GM12878 (cell line): ENCODE data around the gene ACOT4.

Experiments used
- BACH1 ChIP-seq: fragments of 450-650 bp; IDR thresholded peaks from 2 replicates; pipeline ENCODE4 v1.6.1; 2017; ENCODE audit warnings: mild to moderate bottlenecking, borderline replicate concordance
- CHD2 ChIP-seq: IDR thresholded peaks from 2 replicates; pipeline ENCODE4 v1.6.1; 2011; ENCODE audit warnings: low read depth, low read length, improper control_type of control experiment, borderline replicate concordance
- CREB1 ChIP-seq: IDR thresholded peaks from 2 replicates; pipeline ENCODE4 v1.6.1; 2012; ENCODE audit warnings: low read depth, mild to moderate bottlenecking, inconsistent platforms
- GABPA ChIP-seq: IDR thresholded peaks from 2 replicates; pipeline ENCODE4 v1.6.1; 2014; ENCODE audit warnings: antibody characterized with exemption, low read depth, mild to moderate bottlenecking, inconsistent platforms
- NR2C2 ChIP-seq: IDR thresholded peaks from 2 replicates; pipeline ENCODE4 v1.6.1; 2011; ENCODE audit warnings: borderline replicate concordance, low read depth; ENCODE audit not compliant: control insufficient read depth, insufficient read length
- RFX5 ChIP-seq: IDR thresholded peaks from 2 replicates; pipeline ENCODE4 v1.6.1; 2011; ENCODE audit warnings: low read depth, low read length, improper control_type of control experiment
- SRF ChIP-seq, 2 experiments: IDR thresholded peaks; 2 replicates each; pipeline ENCODE4 v1.6.1; 2011; ENCODE audit warnings: low read depth in 2 of 2, low read length in 2 of 2, mild to moderate bottlenecking in 1 of 2, moderate library complexity in 1 of 2
- TCF3 ChIP-seq: IDR thresholded peaks from 2 replicates; pipeline ENCODE4 v1.6.1; 2012; ENCODE audit warnings: low read depth, mild to moderate bottlenecking, low read length, borderline replicate concordance; ENCODE audit not compliant: insufficient read depth
- TF ChIP-seq, protein P1 (sequence below), 3 experiments: IDR thresholded peaks in 2 of 3; conservative IDR thresholded peaks in 1 of 3; 2 replicates each; pipeline ENCODE4 v1.5.1; 2011; ENCODE audit warnings: low read depth in 3 of 3, low read length in 3 of 3, mild to moderate bottlenecking in 3 of 3, control low read depth in 2 of 3, moderate library complexity in 2 of 3, inconsistent platforms in 1 of 3, mixed read lengths in 1 of 3; ENCODE audit not compliant: control insufficient read depth in 2 of 3, insufficient read depth in 1 of 3; ENCODE audit errors: extremely low read depth in 1 of 3
- TF ChIP-seq, protein P2 (sequence below): fragments of 450-650 bp; formaldehyde crosslinking; IDR thresholded peaks from 2 replicates; pipeline ENCODE4 v1.4.0; 2020; ENCODE audit warnings: mild to moderate bottlenecking, moderate library complexity
- TF ChIP-seq, protein P3 (sequence below): IDR thresholded peaks from 2 replicates; pipeline ENCODE4 v1.6.1; 2012; ENCODE audit warnings: mild to moderate bottlenecking, low read depth, low read length
- TF ChIP-seq, protein P4 (sequence below): IDR thresholded peaks from 2 replicates; pipeline ENCODE4 v1.6.1; 2012; ENCODE audit warnings: low read depth, low read length, improper control_type of control experiment

DNA sequence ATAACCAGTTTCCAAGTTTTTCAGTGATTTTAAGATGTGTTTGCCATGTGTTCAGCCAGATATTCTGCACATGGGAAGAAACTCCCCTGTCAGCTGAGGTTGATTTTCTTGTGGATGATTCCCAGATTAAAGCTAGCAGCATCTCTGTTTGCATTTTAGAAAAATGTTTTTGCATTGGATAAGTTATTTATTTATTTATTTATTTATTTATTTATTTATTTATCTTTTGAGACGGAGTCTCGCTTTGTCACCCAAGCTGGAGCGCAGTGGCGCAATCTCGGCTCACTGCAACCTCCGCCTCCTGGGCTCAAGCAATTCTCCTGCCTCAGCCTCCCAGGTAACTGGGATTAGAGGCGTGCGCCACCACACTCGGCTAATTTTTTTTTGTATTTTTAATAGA, 2.8 kb downstream of the ACOT4 start:
- no peak for TF ChIP-seq CREB1
- no peak for TF ChIP-seq CHD2
- TF ChIP-seq, protein P1, sequence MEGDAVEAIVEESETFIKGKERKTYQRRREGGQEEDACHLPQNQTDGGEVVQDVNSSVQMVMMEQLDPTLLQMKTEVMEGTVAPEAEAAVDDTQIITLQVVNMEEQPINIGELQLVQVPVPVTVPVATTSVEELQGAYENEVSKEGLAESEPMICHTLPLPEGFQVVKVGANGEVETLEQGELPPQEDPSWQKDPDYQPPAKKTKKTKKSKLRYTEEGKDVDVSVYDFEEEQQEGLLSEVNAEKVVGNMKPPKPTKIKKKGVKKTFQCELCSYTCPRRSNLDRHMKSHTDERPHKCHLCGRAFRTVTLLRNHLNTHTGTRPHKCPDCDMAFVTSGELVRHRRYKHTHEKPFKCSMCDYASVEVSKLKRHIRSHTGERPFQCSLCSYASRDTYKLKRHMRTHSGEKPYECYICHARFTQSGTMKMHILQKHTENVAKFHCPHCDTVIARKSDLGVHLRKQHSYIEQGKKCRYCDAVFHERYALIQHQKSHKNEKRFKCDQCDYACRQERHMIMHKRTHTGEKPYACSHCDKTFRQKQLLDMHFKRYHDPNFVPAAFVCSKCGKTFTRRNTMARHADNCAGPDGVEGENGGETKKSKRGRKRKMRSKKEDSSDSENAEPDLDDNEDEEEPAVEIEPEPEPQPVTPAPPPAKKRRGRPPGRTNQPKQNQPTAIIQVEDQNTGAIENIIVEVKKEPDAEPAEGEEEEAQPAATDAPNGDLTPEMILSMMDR (IDR thresholded peaks at IDR 0.05 in 2 of 3, conservative IDR thresholded peaks at IDR 0.05 in 1 of 3; ENCODE audit: control insufficient read depth in 2 of 3, extremely low read depth in 1 of 3, insufficient read depth in 1 of 3, low read depth in 3 of 3, low read length in 3 of 3): no peak
- no peak for TF ChIP-seq TCF3
- TF ChIP-seq GABPA: no peak
- no peak for TF ChIP-seq BACH1
- TF ChIP-seq, protein P2, sequence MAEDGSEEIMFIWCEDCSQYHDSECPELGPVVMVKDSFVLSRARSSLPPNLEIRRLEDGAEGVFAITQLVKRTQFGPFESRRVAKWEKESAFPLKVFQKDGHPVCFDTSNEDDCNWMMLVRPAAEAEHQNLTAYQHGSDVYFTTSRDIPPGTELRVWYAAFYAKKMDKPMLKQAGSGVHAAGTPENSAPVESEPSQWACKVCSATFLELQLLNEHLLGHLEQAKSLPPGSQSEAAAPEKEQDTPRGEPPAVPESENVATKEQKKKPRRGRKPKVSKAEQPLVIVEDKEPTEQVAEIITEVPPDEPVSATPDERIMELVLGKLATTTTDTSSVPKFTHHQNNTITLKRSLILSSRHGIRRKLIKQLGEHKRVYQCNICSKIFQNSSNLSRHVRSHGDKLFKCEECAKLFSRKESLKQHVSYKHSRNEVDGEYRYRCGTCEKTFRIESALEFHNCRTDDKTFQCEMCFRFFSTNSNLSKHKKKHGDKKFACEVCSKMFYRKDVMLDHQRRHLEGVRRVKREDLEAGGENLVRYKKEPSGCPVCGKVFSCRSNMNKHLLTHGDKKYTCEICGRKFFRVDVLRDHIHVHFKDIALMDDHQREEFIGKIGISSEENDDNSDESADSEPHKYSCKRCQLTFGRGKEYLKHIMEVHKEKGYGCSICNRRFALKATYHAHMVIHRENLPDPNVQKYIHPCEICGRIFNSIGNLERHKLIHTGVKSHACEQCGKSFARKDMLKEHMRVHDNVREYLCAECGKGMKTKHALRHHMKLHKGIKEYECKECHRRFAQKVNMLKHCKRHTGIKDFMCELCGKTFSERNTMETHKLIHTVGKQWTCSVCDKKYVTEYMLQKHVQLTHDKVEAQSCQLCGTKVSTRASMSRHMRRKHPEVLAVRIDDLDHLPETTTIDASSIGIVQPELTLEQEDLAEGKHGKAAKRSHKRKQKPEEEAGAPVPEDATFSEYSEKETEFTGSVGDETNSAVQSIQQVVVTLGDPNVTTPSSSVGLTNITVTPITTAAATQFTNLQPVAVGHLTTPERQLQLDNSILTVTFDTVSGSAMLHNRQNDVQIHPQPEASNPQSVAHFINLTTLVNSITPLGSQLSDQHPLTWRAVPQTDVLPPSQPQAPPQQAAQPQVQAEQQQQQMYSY (CRISPR knock-in tag): no peak
- TF ChIP-seq NR2C2: no peak
- TF ChIP-seq, protein P3, sequence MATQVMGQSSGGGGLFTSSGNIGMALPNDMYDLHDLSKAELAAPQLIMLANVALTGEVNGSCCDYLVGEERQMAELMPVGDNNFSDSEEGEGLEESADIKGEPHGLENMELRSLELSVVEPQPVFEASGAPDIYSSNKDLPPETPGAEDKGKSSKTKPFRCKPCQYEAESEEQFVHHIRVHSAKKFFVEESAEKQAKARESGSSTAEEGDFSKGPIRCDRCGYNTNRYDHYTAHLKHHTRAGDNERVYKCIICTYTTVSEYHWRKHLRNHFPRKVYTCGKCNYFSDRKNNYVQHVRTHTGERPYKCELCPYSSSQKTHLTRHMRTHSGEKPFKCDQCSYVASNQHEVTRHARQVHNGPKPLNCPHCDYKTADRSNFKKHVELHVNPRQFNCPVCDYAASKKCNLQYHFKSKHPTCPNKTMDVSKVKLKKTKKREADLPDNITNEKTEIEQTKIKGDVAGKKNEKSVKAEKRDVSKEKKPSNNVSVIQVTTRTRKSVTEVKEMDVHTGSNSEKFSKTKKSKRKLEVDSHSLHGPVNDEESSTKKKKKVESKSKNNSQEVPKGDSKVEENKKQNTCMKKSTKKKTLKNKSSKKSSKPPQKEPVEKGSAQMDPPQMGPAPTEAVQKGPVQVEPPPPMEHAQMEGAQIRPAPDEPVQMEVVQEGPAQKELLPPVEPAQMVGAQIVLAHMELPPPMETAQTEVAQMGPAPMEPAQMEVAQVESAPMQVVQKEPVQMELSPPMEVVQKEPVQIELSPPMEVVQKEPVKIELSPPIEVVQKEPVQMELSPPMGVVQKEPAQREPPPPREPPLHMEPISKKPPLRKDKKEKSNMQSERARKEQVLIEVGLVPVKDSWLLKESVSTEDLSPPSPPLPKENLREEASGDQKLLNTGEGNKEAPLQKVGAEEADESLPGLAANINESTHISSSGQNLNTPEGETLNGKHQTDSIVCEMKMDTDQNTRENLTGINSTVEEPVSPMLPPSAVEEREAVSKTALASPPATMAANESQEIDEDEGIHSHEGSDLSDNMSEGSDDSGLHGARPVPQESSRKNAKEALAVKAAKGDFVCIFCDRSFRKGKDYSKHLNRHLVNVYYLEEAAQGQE: no peak
- no peak for TF ChIP-seq RFX5
- TF ChIP-seq, protein P4, sequence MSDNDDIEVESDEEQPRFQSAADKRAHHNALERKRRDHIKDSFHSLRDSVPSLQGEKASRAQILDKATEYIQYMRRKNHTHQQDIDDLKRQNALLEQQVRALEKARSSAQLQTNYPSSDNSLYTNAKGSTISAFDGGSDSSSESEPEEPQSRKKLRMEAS: no peak
- no peak for TF ChIP-seq SRF (IDR thresholded peaks at IDR 0.05; ENCODE audit: low read depth in 2 of 2, low read length in 2 of 2)
